HL-60 (cell line): ENCODE measurements around the gene KCNMA1.

Source experiments
- DNase-seq, 2 experiments: peaks; one replicate each; pipeline ENCODE4 v3.0.0-alpha.2; 2010 to 2020; ENCODE audit warnings: low read depth in 1 of 2, low spot score in 1 of 2
- H3K27ac ChIP-seq: fragments of 250-450 bp; sonication (Bioruptor Pico); replicated peaks from 2 replicates; pipeline ENCODE4 v1.5.1; 2020; ENCODE audit warnings: mild to moderate bottlenecking, moderate library complexity
- H3K27me3 ChIP-seq: fragments of 250-450 bp; sonication (Bioruptor Pico); 2 replicates; pipeline ENCODE4 v1.5.1; 2021; ENCODE audit warnings: mild to moderate bottlenecking, moderate library complexity; ENCODE audit not compliant: insufficient read depth, poor library complexity, severe bottlenecking
- H3K4me3 ChIP-seq: replicated peaks from 2 replicates; pipeline ENCODE4 v1.5.1; 2011; ENCODE audit warnings: mild to moderate bottlenecking, control low read depth, low read length; ENCODE audit not compliant: insufficient read depth
- CTCF ChIP-seq: IDR thresholded peaks from one replicate; pipeline ENCODE4 v1.5.1; 2011; ENCODE audit warnings: low read length, control low read depth, inconsistent platforms; ENCODE audit not compliant: insufficient read depth
- GABPA ChIP-seq: IDR thresholded peaks from 2 replicates; pipeline ENCODE4 v1.6.1; 2012; ENCODE audit warnings: low read depth
- POLR2AphosphoS5 ChIP-seq: IDR thresholded peaks from 2 replicates; pipeline ENCODE4 v1.6.1; 2012; ENCODE audit warnings: low read depth
- REST ChIP-seq: IDR thresholded peaks from 2 replicates; pipeline ENCODE4 v1.6.1; 2012; ENCODE audit warnings: low read depth; ENCODE audit not compliant: insufficient replicate concordance
- SPI1 ChIP-seq: IDR thresholded peaks from 2 replicates; pipeline ENCODE4 v1.6.1; 2012; ENCODE audit warnings: low read depth, mild to moderate bottlenecking, borderline replicate concordance

Gene KCNMA1

GRCh38 chr10:77526868-77527617 lies 110.6 kb downstream of the KCNMA1 start:
- Histone ChIP-seq H3K4me3 (no peak overlapping the region), H3K27me3 (peaks cover 3% of the 10 kb centered on the region), H3K27ac (no peak overlapping the region)
- no peak for DNase-seq
- no peak for TF ChIP-seq SPI1
- no peak for TF ChIP-seq POLR2AphosphoS5
- no peak for TF ChIP-seq REST
- TF ChIP-seq GABPA, result no peak
- no peak for TF ChIP-seq CTCF

GRCh38 chr10:77524281-77524711 lies 113.3 kb downstream of the KCNMA1 start:
- DNase-seq, result no peak
- no peak overlapping the region for H3K27ac ChIP-seq

More at GRCh38 chr10:77524281-77524711, 113.3 kb downstream of the KCNMA1 start:
- TF ChIP-seq GABPA (no peak), REST (no peak), POLR2AphosphoS5 (no peak), CTCF (no peak), SPI1 (no peak)
- Histone ChIP-seq H3K4me3 (no peak overlapping the region), H3K27me3 (peaks cover 3% of the 10 kb centered on the region)
